MM.1S (cell line): Measurements from ENCODE around the gene LRFN2.

Experiments
- DNase-seq: peaks from one replicate; pipeline ENCODE4 v3.0.0-alpha.2; 2015
- H2AFZ ChIP-seq: fragments of 300-600 bp; sonication (generic); 2 replicates; pipeline ENCODE4 v1.6.0; 2016; ENCODE audit warnings: antibody characterized with exemption, low read length
- H3F3A ChIP-seq: fragments of 300-600 bp; sonication (generic); 2 replicates; pipeline ENCODE4 v1.6.1; 2016; ENCODE audit warnings: mild to moderate bottlenecking, antibody characterized with exemption, low read length, moderate library complexity, mixed read lengths; ENCODE audit not compliant: insufficient read depth
- H3K27ac ChIP-seq: fragments of 300-600 bp; sonication (generic); 2 replicates; pipeline ENCODE4 v1.5.1; 2016; ENCODE audit warnings: mild to moderate bottlenecking, low read length
- H3K27me3 ChIP-seq: fragments of 300-600 bp; sonication (generic); replicated peaks from 2 replicates; pipeline ENCODE4 v1.6.0; 2016; ENCODE audit warnings: low read length; ENCODE audit not compliant: insufficient read depth
- H3K36me3 ChIP-seq: fragments of 300-600 bp; sonication (generic); replicated peaks from 2 replicates; pipeline ENCODE4 v1.6.1; 2016; ENCODE audit warnings: mild to moderate bottlenecking, low read length, mixed read lengths; ENCODE audit not compliant: insufficient read depth
- H3K4me1 ChIP-seq: fragments of 300-600 bp; sonication (generic); 2 replicates; pipeline ENCODE4 v1.6.1; 2016; ENCODE audit warnings: low read length, mixed read lengths
- H3K4me2 ChIP-seq: fragments of 300-600 bp; sonication (generic); 2 replicates; pipeline ENCODE4 v1.6.0; 2016; ENCODE audit warnings: low read depth, low read length
- H3K4me3 ChIP-seq: fragments of 300-600 bp; sonication (generic); 2 replicates; pipeline ENCODE4 v1.5.1; 2016; ENCODE audit warnings: low read length, mixed read lengths
- H3K79me2 ChIP-seq: fragments of 300-600 bp; sonication (generic); 2 replicates; pipeline ENCODE4 v1.6.1; 2016; ENCODE audit warnings: mixed run types, low read length, mixed read lengths
- H3K9ac ChIP-seq: fragments of 300-600 bp; sonication (generic); 2 replicates; pipeline ENCODE4 v1.6.1; 2016; ENCODE audit warnings: low read length, mixed read lengths
- H3K9me2 ChIP-seq: fragments of 300-600 bp; sonication (generic); replicated peaks from 2 replicates; pipeline ENCODE4 v1.6.1; 2016; ENCODE audit warnings: mild to moderate bottlenecking, low read length, mixed read lengths; ENCODE audit not compliant: insufficient read depth
- H3K9me3 ChIP-seq: fragments of 300-600 bp; sonication (generic); replicated peaks from 2 replicates; pipeline ENCODE4 v1.6.1; 2016; ENCODE audit warnings: mild to moderate bottlenecking, low read length, mixed read lengths; ENCODE audit not compliant: insufficient read depth
- H4K20me1 ChIP-seq: fragments of 300-600 bp; sonication (generic); 2 replicates; pipeline ENCODE4 v1.6.1; 2016; ENCODE audit warnings: mild to moderate bottlenecking, low read length, moderate library complexity, mixed read lengths; ENCODE audit not compliant: insufficient read depth
- CTCF ChIP-seq: fragments of 300-600 bp; sonication (generic); IDR thresholded peaks from 2 replicates; pipeline ENCODE4 v1.5.1; 2016; ENCODE audit warnings: antibody characterized with exemption, low read length, mixed read lengths
- EZH2 ChIP-seq: fragments of 300-600 bp; sonication (generic); optimal IDR thresholded peaks from 2 replicates; pipeline ENCODE3; 2017; ENCODE audit warnings: low read depth, mild to moderate bottlenecking, antibody characterized with exemption, low read length, mixed read lengths
- EZH2phosphoT487 ChIP-seq: fragments of 300-600 bp; sonication (generic); IDR thresholded peaks from 2 replicates; pipeline ENCODE4 v1.6.1; 2018; ENCODE audit warnings: antibody characterized with exemption, low read length

Gene LRFN2

GRCh38 chr6:40355066-40355465, 232.1 kb downstream of the LRFN2 start:
- no peak overlapping the region for H3K27ac ChIP-seq
- H3K27me3 ChIP-seq, result no peaks in the 10 kb centered on the region
- no peak overlapping the region for H3K4me3 ChIP-seq
- TF ChIP-seq EZH2 (no peak), CTCF (no peak), EZH2phosphoT487 (no peak)
- no peaks in the 10 kb centered on the region for H3K4me1 ChIP-seq
- H2AFZ ChIP-seq, result no peak overlapping the region
- H3K9me3 ChIP-seq, result no peaks in the 10 kb centered on the region
- no peak overlapping the region for H3K9ac ChIP-seq
- no peaks in the 10 kb centered on the region for H3K36me3 ChIP-seq
- no peaks in the 10 kb centered on the region for H3K9me2 ChIP-seq
- no peaks in the 10 kb centered on the region for H4K20me1 ChIP-seq
- H3K79me2 ChIP-seq, result no peaks in the 10 kb centered on the region
- H3K4me2 ChIP-seq, result no peak overlapping the region
- DNase-seq, result no peak
- H3F3A ChIP-seq, result no peaks in the 10 kb centered on the region

- Histone ChIP-seq H3K9ac (no peak overlapping the region), H3K4me3 (no peak overlapping the region), H3F3A (no peaks in the 10 kb centered on the region), H3K4me2 (no peak overlapping the region), H3K36me3 (no peaks in the 10 kb centered on the region), H3K27ac (no peak overlapping the region), H3K79me2 (no peaks in the 10 kb centered on the region), H4K20me1 (no peaks in the 10 kb centered on the region), H3K27me3 (no peaks in the 10 kb centered on the region), H3K4me1 (no peaks in the 10 kb centered on the region), H2AFZ (no peak overlapping the region), H3K9me3 (no peaks in the 10 kb centered on the region), H3K9me2 (no peaks in the 10 kb centered on the region)
- TF ChIP-seq CTCF, result no peak
- TF ChIP-seq EZH2, result no peak
- no peak for TF ChIP-seq EZH2phosphoT487
- no peak for DNase-seq
These were observed 233.2 kb downstream of the LRFN2 start for GRCh38 chr6:40353967-40354452.

- Histone ChIP-seq H3K9ac (no peak overlapping the region), H3F3A (no peaks in the 10 kb centered on the region), H4K20me1 (no peaks in the 10 kb centered on the region), H3K79me2 (no peaks in the 10 kb centered on the region), H3K27ac (no peak overlapping the region), H3K36me3 (no peaks in the 10 kb centered on the region), H3K4me2 (no peak overlapping the region), H3K9me3 (no peaks in the 10 kb centered on the region), H2AFZ (no peak overlapping the region), H3K4me1 (no peaks in the 10 kb centered on the region), H3K9me2 (no peaks in the 10 kb centered on the region), H3K4me3 (no peak overlapping the region), H3K27me3 (no peaks in the 10 kb centered on the region)
- TF ChIP-seq EZH2 (no peak), EZH2phosphoT487 (no peak), CTCF (no peak)
- no peak for DNase-seq
These were observed 233.8 kb downstream of the LRFN2 start for GRCh38 chr6:40353197-40353966.
